ENCODE results near the gene BCL6B. TPM values are rescaled to one million over a fixed set of nuclear protein-coding genes. Genes with fewer than 3 reads are reported as not detected.

BCL6B gene
- total and polyA plus RNA-seq, 10 of the 15 experiments (the other 5 are each of a cell fraction or from before 2014, with no cell fraction given), result 0.06 to 0.85 (median 0.11) TPM; not detected in 1

- ChIA-PET POLR2A (interaction anchor here (0.6 to 1.8 kb wide), 3 partner anchors 16 to 23 kb away, joined by 3 to 6 read pairs (median 4); partner anchors contain the start of gene SLC16A13), SMC1A (ENCODE audit: uncharacterized antibody, unreplicated experiment) (no interaction called here), CTCF (interaction anchor here (1.3 to 8.8 kb wide), 2 partner anchors 12 to 176 kb away, joined by 9 to 167 read pairs; partner anchors contain the start of gene RNASEK), RAD21 (ENCODE audit: unreplicated experiment) (interaction anchor here (0.7 kb wide), 1 partner anchor 20 kb away, joined by 3 read pairs; no protein-coding TSS in a partner anchor)
- Histone ChIP-seq H3K36me3 (ENCODE audit: control insufficient read depth in 2 of 2, insufficient read depth in 2 of 2, low read length in 1 of 2) (peaks cover 0 to 4% of the 10 kb centered on the region in 2 experiments; a peak in 2 of 4 replicates), H3K4me1 (ENCODE audit: control insufficient read depth, insufficient read depth, low read length) (peaks cover 42% of the 10 kb centered on the region), H3K79me2 (ENCODE audit: control insufficient read depth, insufficient read depth, low read length) (peaks cover 17% of the 10 kb centered on the region), H3K4me2 (ENCODE audit: control insufficient read depth, insufficient read depth) (no peak overlapping the region), H2AFZ (ENCODE audit: control insufficient read depth, low read depth, low read length) (no peak overlapping the region), H3K9ac (ENCODE audit: control insufficient read depth, insufficient read depth, low read length) (no peak overlapping the region), H3K27ac (ENCODE audit: control insufficient read depth, insufficient read depth) (no peak overlapping the region), H3K4me3 (no peak overlapping the region), H3K9me3 (replicated peaks; ENCODE audit: control insufficient read depth, insufficient read depth, low read length) (no peaks in the 10 kb centered on the region), H3K27me3 (replicated peaks in 1 of 2; ENCODE audit: control insufficient read depth in 2 of 2, insufficient read depth in 2 of 2, low read length in 1 of 2) (no peaks in the 10 kb centered on the region), H4K20me1 (ENCODE audit: control insufficient read depth, insufficient read depth) (no peaks in the 10 kb centered on the region)
- in situ Hi-C loops (cut with MboI), result no loop called here
- FAIRE-seq (no peak), ATAC-seq (no peak), DNase-seq (ENCODE audit: low read depth, low spot score) (no peak)
- WGBS (ENCODE audit: insufficient coverage, insufficient replicate concordance, low lambda C conversion rate, missing lambda C conversion rate), result 66% methylated on average over 10 of the region's 10 CpGs
- intact Hi-C loops (cut with micrococcal nuclease; ENCODE audit: unreplicated experiment), result loop anchor here (10.0 kb wide), 1 partner anchor 265 kb away; the partner anchor contains the start of gene XAF1
- TF ChIP-seq KAT2A (conservative IDR thresholded peaks at IDR 0.05; ENCODE audit: control insufficient read depth, low read depth, low read length) (no peak), IRF5 (IDR thresholded peaks at IDR 0.05; ENCODE audit: borderline replicate concordance) (no peak), MEF2A (IDR thresholded peaks at IDR 0.05; ENCODE audit: insufficient read depth, low read depth, low read length) (no peak), HDAC6 (IDR thresholded peaks at IDR 0.05; ENCODE audit: unreplicated experiment) (no peak), CREM (IDR thresholded peaks at IDR 0.05; ENCODE audit: low read depth) (no peak), ELK1 (IDR thresholded peaks at IDR 0.05; ENCODE audit: low read depth, low read length) (no peak), IRF4 (IDR thresholded peaks at IDR 0.05; ENCODE audit: low read depth, low read length) (no peak), MTA2 (IDR thresholded peaks at IDR 0.05; ENCODE audit: low read depth) (no peak), SMAD1 (IDR thresholded peaks at IDR 0.05; ENCODE audit: low read depth, partially characterized antibody) (no peak), RUNX3 (IDR thresholded peaks at IDR 0.05; ENCODE audit: low read length) (no peak), ATF7 (IDR thresholded peaks at IDR 0.05; ENCODE audit: low read depth) (no peak)
- TF ChIP-seq, protein P1, sequence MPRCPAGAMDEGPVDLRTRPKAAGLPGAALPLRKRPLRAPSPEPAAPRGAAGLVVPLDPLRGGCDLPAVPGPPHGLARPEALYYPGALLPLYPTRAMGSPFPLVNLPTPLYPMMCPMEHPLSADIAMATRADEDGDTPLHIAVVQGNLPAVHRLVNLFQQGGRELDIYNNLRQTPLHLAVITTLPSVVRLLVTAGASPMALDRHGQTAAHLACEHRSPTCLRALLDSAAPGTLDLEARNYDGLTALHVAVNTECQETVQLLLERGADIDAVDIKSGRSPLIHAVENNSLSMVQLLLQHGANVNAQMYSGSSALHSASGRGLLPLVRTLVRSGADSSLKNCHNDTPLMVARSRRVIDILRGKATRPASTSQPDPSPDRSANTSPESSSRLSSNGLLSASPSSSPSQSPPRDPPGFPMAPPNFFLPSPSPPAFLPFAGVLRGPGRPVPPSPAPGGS (IDR thresholded peaks at IDR 0.05; ENCODE audit: borderline replicate concordance, insufficient read depth, low read depth, low read length, poor library complexity, severe bottlenecking), result no peak
- BruUV-seq (replicated peaks), result no TSS peak
Observed at GRCh38 chr17:7019367-7019766, 3.5 kb upstream of the BCL6B start.

Measured in GM12878 (cell line).